GM10266 (cell line): ENCODE measurements around the gene SFT2D3.

Experiments
- DNase-seq: peaks from one replicate; pipeline ENCODE4 v3.0.0; 2012; ENCODE audit errors: extremely low spot score
- CTCF ChIP-seq: IDR thresholded peaks from 2 replicates; pipeline ENCODE4 v1.5.1; 2012; ENCODE audit warnings: mild to moderate bottlenecking, low read depth; ENCODE audit not compliant: control insufficient read depth, insufficient read depth; ENCODE audit errors: missing control alignments

Gene SFT2D3

GRCh38 chr2:127683757-127684156 lies 17.5 kb upstream of the SFT2D3 start:
- DNase-seq = no peak
- no peak for TF ChIP-seq CTCF

- DNase-seq = no peak
- TF ChIP-seq CTCF = no peak
Measured at GRCh38 chr2:127685410-127686080, 15.8 kb upstream of the SFT2D3 start.

GRCh38 chr2:127688405-127688804 lies 12.9 kb upstream of the SFT2D3 start:
- no peak for TF ChIP-seq CTCF

GRCh38 chr2:127690696-127691095 lies 10.6 kb upstream of the SFT2D3 start:
- no peak for DNase-seq
- no peak for TF ChIP-seq CTCF

More at GRCh38 chr2:127688405-127688804, 12.9 kb upstream of the SFT2D3 start:
- DNase-seq = no peak

- no peak for TF ChIP-seq CTCF
- no peak for DNase-seq
Measured at GRCh38 chr2:127694986-127695385, 6.3 kb upstream of the SFT2D3 start.

GRCh38 chr2:127695491-127696472 lies 5.5 kb upstream of the SFT2D3 start:
- TF ChIP-seq CTCF = peak; percentile 38

More at GRCh38 chr2:127695491-127696472, 5.5 kb upstream of the SFT2D3 start:
- DNase-seq = peak; percentile 50
